H1 (cell line): ENCODE data around the gene CRYM. TPM values are rescaled to one million over a fixed set of nuclear protein-coding genes. Genes with fewer than 3 reads are reported as not detected.

ENCODE experiments used
- CTCF ChIA-PET: fragments of 300-600 bp; sonication (Branson Sonifier 250); formaldehyde crosslinking; loops from one replicate; lab custom pipeline; 2021; ENCODE audit not compliant: partially characterized antibody; lab: Charles Lee
- POLR2A ChIA-PET: fragments of 300-600 bp; sonication (Branson Sonifier 250); formaldehyde crosslinking; loops from one replicate; lab custom pipeline; 2021; ENCODE audit warnings: inconsistent platforms; ENCODE audit not compliant: partially characterized antibody; lab: Charles Lee
- DNase-seq, 2 experiments: peaks; one replicate each; pipeline versions ENCODE4 v3.0.0 to v3.0.0-alpha.2; 2010 to 2022; ENCODE audit warnings: low spot score in 2 of 2, low read depth in 1 of 2, mixed read lengths in 1 of 2
- FAIRE-seq: peaks from 2 replicates; lab custom pipeline; 2011; peaks lifted over from hg19 to GRCh38; lab: Jason Lieb, UNC
- H2AFZ ChIP-seq: 2 replicates; pipeline ENCODE4 v1.8.1; 2012; ENCODE audit warnings: low read length, inconsistent platforms
- H2AK5ac ChIP-seq: 2 replicates; pipeline ENCODE4 v1.6.1; 2013; ENCODE audit warnings: low read depth, low read length
- H2BK120ac ChIP-seq: replicated peaks from 2 replicates; pipeline ENCODE3; 2013; ENCODE audit warnings: low read depth, low read length, inconsistent platforms
- H2BK12ac ChIP-seq: 2 replicates; pipeline ENCODE4 v1.6.1; 2013; ENCODE audit warnings: low read depth, low read length
- H2BK15ac ChIP-seq: 2 replicates; pipeline ENCODE4 v1.6.1; 2013; ENCODE audit warnings: low read length
- H2BK20ac ChIP-seq: 2 replicates; pipeline ENCODE4 v1.6.1; 2013; ENCODE audit warnings: low read length
- H2BK5ac ChIP-seq: 2 replicates; pipeline ENCODE4 v1.6.1; 2013; ENCODE audit warnings: low read depth, low read length
- H3K14ac ChIP-seq: 2 replicates; pipeline ENCODE4 v1.6.1; 2013; ENCODE audit warnings: inconsistent platforms; ENCODE audit not compliant: insufficient read length
- H3K18ac ChIP-seq: 2 replicates; pipeline ENCODE4 v1.6.1; 2013; ENCODE audit warnings: low read length; ENCODE audit errors: extremely low read depth
- H3K23ac ChIP-seq: 2 replicates; pipeline ENCODE4 v1.6.1; 2013; ENCODE audit warnings: inconsistent platforms; ENCODE audit not compliant: insufficient read length
- H3K23me2 ChIP-seq: 2 replicates; pipeline ENCODE4 v1.6.1; 2013; ENCODE audit warnings: low read depth, low read length
- H3K27ac ChIP-seq: 2 replicates; pipeline ENCODE4 v1.6.1; 2011; ENCODE audit warnings: low read depth, low read length, inconsistent platforms
- H3K27me3 ChIP-seq, 4 experiments: replicated peaks in 1 of 4; 1 replicate in 1 of 4; 2 replicates in 3 of 4; pipeline versions ENCODE4 v1.6.1 to v1.8.1; 2011 to 2013; ENCODE audit warnings: low read length in 3 of 4, mild to moderate bottlenecking in 3 of 4, inconsistent platforms in 2 of 4, mixed read lengths in 2 of 4, moderate library complexity in 1 of 4; ENCODE audit not compliant: control insufficient read depth in 3 of 4, insufficient read depth in 3 of 4; ENCODE audit errors: extremely low read depth in 1 of 4
- H3K36me3 ChIP-seq, 4 experiments: 2 replicates each; pipeline versions ENCODE4 v1.6.1 to v1.8.1; 2011 to 2013; ENCODE audit warnings: mild to moderate bottlenecking in 4 of 4, low read length in 3 of 4, moderate library complexity in 2 of 4, control low read depth in 1 of 4, inconsistent platforms in 1 of 4; ENCODE audit not compliant: insufficient read depth in 4 of 4, control insufficient read depth in 2 of 4
- H3K4ac ChIP-seq: replicated peaks from 2 replicates; pipeline ENCODE3; 2013; ENCODE audit warnings: low read length, low read depth, mixed read lengths, inconsistent platforms; ENCODE audit not compliant: insufficient read length
- H3K4me1 ChIP-seq, 4 experiments: replicated peaks in 1 of 4; 1 replicate in 1 of 4; 2 replicates in 3 of 4; pipeline versions ENCODE4 v1.6.1 to v1.8.1; 2011 to 2013; ENCODE audit warnings: low read length in 3 of 4, inconsistent platforms in 2 of 4, mixed read lengths in 1 of 4; ENCODE audit not compliant: insufficient read depth in 4 of 4, control insufficient read depth in 3 of 4
- H3K4me2 ChIP-seq, 2 experiments: 2 replicates each; pipeline versions ENCODE4 v1.6.1 to v1.8.1; 2011 to 2013; ENCODE audit warnings: low read depth in 2 of 2, low read length in 2 of 2, control low read depth in 1 of 2, inconsistent platforms in 1 of 2, mild to moderate bottlenecking in 1 of 2; ENCODE audit not compliant: insufficient read depth in 1 of 2
- H3K4me3 ChIP-seq, 4 experiments: fragments of 200-600, 300-600 bp in 1 of 4; sonication (generic), shearing (Covaris generic), sonication (Bioruptor Twin) in 1 of 4; 2 replicates each; pipeline versions ENCODE4 v1.5.1 to v1.8.1; 2011 to 2016; ENCODE audit warnings: low read length in 4 of 4, low read depth in 3 of 4, control low read depth in 2 of 4, inconsistent platforms in 2 of 4, mild to moderate bottlenecking in 2 of 4, mixed read lengths in 1 of 4, moderate library complexity in 1 of 4; ENCODE audit not compliant: insufficient read depth in 2 of 4; ENCODE audit errors: extremely low read depth in 1 of 4
- H3K56ac ChIP-seq: replicated peaks from 2 replicates; pipeline ENCODE3; 2013; ENCODE audit warnings: low read depth, mild to moderate bottlenecking, mixed read lengths, low read length, inconsistent platforms; ENCODE audit not compliant: insufficient read length
- H3K79me1 ChIP-seq: 2 replicates; pipeline ENCODE4 v1.6.1; 2013; ENCODE audit warnings: low read depth, low read length, control low read depth
- H3K79me2 ChIP-seq, 2 experiments: 2 replicates each; pipeline versions ENCODE4 v1.6.1 to v1.8.1; 2012 to 2013; ENCODE audit warnings: low read length in 2 of 2, mild to moderate bottlenecking in 2 of 2, inconsistent platforms in 1 of 2; ENCODE audit not compliant: insufficient read depth in 2 of 2, control insufficient read depth in 1 of 2
- H3K9ac ChIP-seq, 4 experiments: replicated peaks in 1 of 4; 1 replicate in 1 of 4; 2 replicates in 3 of 4; pipeline versions ENCODE4 v1.6.1 to v1.8.1; 2011 to 2013; ENCODE audit warnings: low read depth in 3 of 4, low read length in 3 of 4, control low read depth in 2 of 4, mild to moderate bottlenecking in 2 of 4, moderate library complexity in 2 of 4, inconsistent platforms in 1 of 4; ENCODE audit errors: extremely low read depth in 1 of 4
- H3K9me3 ChIP-seq, 2 experiments: 2 replicates each; pipeline versions ENCODE4 v1.6.1 to v1.8.1; 2012 to 2013; ENCODE audit warnings: mild to moderate bottlenecking in 2 of 2, moderate library complexity in 2 of 2, control low read depth in 1 of 2, inconsistent platforms in 1 of 2, low read depth in 1 of 2, low read length in 1 of 2, mixed read lengths in 1 of 2; ENCODE audit not compliant: insufficient read depth in 2 of 2
- H4K20me1 ChIP-seq, 2 experiments: replicated peaks in 1 of 2; 2 replicates each; pipeline versions ENCODE3 to v1.8.1; 2011 to 2013; ENCODE audit warnings: inconsistent platforms in 2 of 2, low read length in 2 of 2, mild to moderate bottlenecking in 1 of 2; ENCODE audit not compliant: insufficient read depth in 2 of 2, control insufficient read depth in 1 of 2
- H4K5ac ChIP-seq: 2 replicates; pipeline ENCODE4 v1.6.1; 2013; ENCODE audit warnings: low read length, low read depth, mixed read lengths, inconsistent platforms; ENCODE audit not compliant: insufficient read length
- H4K8ac ChIP-seq: 2 replicates; pipeline ENCODE4 v1.8.0; 2013; ENCODE audit warnings: mild to moderate bottlenecking, moderate library complexity, low read length, inconsistent platforms; ENCODE audit not compliant: insufficient read depth; ENCODE audit errors: extremely low read depth
- H4K91ac ChIP-seq: replicated peaks from 2 replicates; pipeline ENCODE3; 2013; ENCODE audit warnings: low read length, mixed read lengths, inconsistent platforms; ENCODE audit not compliant: insufficient read length
- ASH2L ChIP-seq: fragments of 200-600, 300-600 bp; sonication (generic); IDR thresholded peaks from one replicate; pipeline ENCODE4 v1.7.1; 2017; ENCODE audit warnings: low read length
- ATF2 ChIP-seq: IDR thresholded peaks from 2 replicates; pipeline ENCODE4 v1.6.1; 2012; ENCODE audit warnings: low read length, inconsistent platforms
- GABPA ChIP-seq: IDR thresholded peaks from 2 replicates; pipeline ENCODE4 v1.6.1; 2011; ENCODE audit warnings: mild to moderate bottlenecking, low read length, moderate library complexity, borderline replicate concordance; ENCODE audit not compliant: insufficient read depth
- KDM5A ChIP-seq: fragments of 200-600 bp; IDR thresholded peaks from 2 replicates; pipeline ENCODE4 v1.7.1; 2012; ENCODE audit warnings: mild to moderate bottlenecking, low read length, inconsistent platforms, mixed read lengths
- MAFK ChIP-seq: IDR thresholded peaks from 2 replicates; pipeline ENCODE4 v1.6.1; 2012; ENCODE audit warnings: low read depth, mild to moderate bottlenecking, improper control_type of control experiment, low read length
- POLR2AphosphoS5 ChIP-seq: IDR thresholded peaks from 2 replicates; pipeline ENCODE4 v1.6.1; 2011; ENCODE audit warnings: low read depth, low read length
- RAD21 ChIP-seq, 2 experiments: IDR thresholded peaks in 1 of 2; conservative IDR thresholded peaks in 1 of 2; 2 replicates each; pipeline ENCODE4 v1.6.1; 2011; ENCODE audit warnings: low read depth in 2 of 2, low read length in 2 of 2, improper control_type of control experiment in 1 of 2, inconsistent platforms in 1 of 2, mild to moderate bottlenecking in 1 of 2, moderate library complexity in 1 of 2
- YY1 ChIP-seq: IDR thresholded peaks from 2 replicates; pipeline ENCODE4 v1.6.1; 2011; ENCODE audit warnings: low read depth, mild to moderate bottlenecking, low read length
- WGBS, 2 experiments: shearing (Covaris generic) in 1 of 2; methylation state at CpG; one replicate each; pipeline versions ENCODE4 v1.1.6 to v1.1.7; 2013 to 2015; ENCODE audit warnings: low lambda C conversion rate in 2 of 2, mixed read lengths in 2 of 2, inconsistent platforms in 1 of 2, low coverage in 1 of 2, missing lambda C conversion rate in 1 of 2; ENCODE audit not compliant: insufficient replicate concordance in 2 of 2, insufficient coverage in 1 of 2, insufficient read length in 1 of 2; ENCODE audit errors: extremely low coverage in 1 of 2, missing lambda C conversion rate in 1 of 2; 5-methylcytosine and 5-hydroxymethylcytosine counted together
- polyA plus RNA-seq, 7 experiments: library from polyadenylated mRNA; depleted of rRNA in 3 of 7; stranded (reverse) in 5 of 7; unstranded in 2 of 7; fragments of >200 nt in 5 of 7; fragments of 200-250 nt in 2 of 7; gene quantifications; 1 replicate in 5 of 7; 2 replicates in 1 of 7; 4 replicates in 1 of 7; pipeline versions ENCODE4 v1.2.1 to v1.2.3, GENCODE V29; 2011 to 2013; ENCODE audit warnings: missing spikeins in 2 of 7, mixed read lengths in 2 of 7
- total RNA-seq: library from RNA; stranded (reverse); fragmentation: NEBNext Ultra II Directional; extraction: Animal tissue kit (Norgen Biotek cat#: 25700); gene quantifications from 2 replicates; pipeline ENCODE4 v1.2.1, GENCODE V29; 2021

The CRYM gene
- total and polyA plus RNA-seq, 2 of the 8 experiments (the other 6 are each of a cell fraction or from before 2014, with no cell fraction given): 12.9 to 40.4 TPM

- no peak overlapping the region for H3K4ac ChIP-seq
- no peak overlapping the region for H3K14ac ChIP-seq
- no peak for TF ChIP-seq ATF2
- TF ChIP-seq KDM5A: no peak
- no peak for TF ChIP-seq YY1
- TF ChIP-seq GABPA: no peak
- no peak for TF ChIP-seq ASH2L
- no peak for TF ChIP-seq MAFK
- TF ChIP-seq RAD21 (IDR thresholded peaks at IDR 0.05 in 1 of 2, conservative IDR thresholded peaks at IDR 0.05 in 1 of 2; ENCODE audit: low read depth in 2 of 2, low read length in 2 of 2): no peak
- TF ChIP-seq POLR2AphosphoS5: no peak
- H3K4me1 ChIP-seq: peaks cover under 1 to 7% (median 2%) of the 10 kb centered on the region in 4 experiments; a peak in 5 of 7 replicates
- no peak overlapping the region for H3K23ac ChIP-seq
- H3K9me3 ChIP-seq: no peaks in the 10 kb centered on the region
- no peak overlapping the region for H2BK5ac ChIP-seq
- no peak overlapping the region for H4K5ac ChIP-seq
- H2BK15ac ChIP-seq: no peak overlapping the region
- H4K91ac ChIP-seq: no peak overlapping the region
- H2BK20ac ChIP-seq: no peak overlapping the region
- no peaks in the 10 kb centered on the region for H3K23me2 ChIP-seq
- no peak overlapping the region for H2BK120ac ChIP-seq
- no peak overlapping the region for H2AK5ac ChIP-seq
- FAIRE-seq (no peak), DNase-seq (no peak)
- H3K36me3 ChIP-seq: no peaks in the 10 kb centered on the region
- no peak overlapping the region for H3K9ac ChIP-seq
- peaks cover 0 to 2% (median 0%) of the 10 kb centered on the region in 4 experiments; a peak in 1 of 7 replicates for H3K27me3 ChIP-seq
- no peaks in the 10 kb centered on the region for H3K79me2 ChIP-seq
- H3K4me3 ChIP-seq: no peak overlapping the region
- ChIA-PET POLR2A (no interaction called here), CTCF (interaction anchor here (0.6 to 1.0 kb wide), 4 partner anchors 27 to 172 kb away, joined by 3 to 4 read pairs (median 3); no protein-coding TSS in a partner anchor)
- no peak overlapping the region for H2BK12ac ChIP-seq
- no peak overlapping the region for H2AFZ ChIP-seq
- no peak overlapping the region for H3K27ac ChIP-seq
- H3K4me2 ChIP-seq: no peak overlapping the region
- 97% methylated on average over 2 of the region's 2 CpGs; no CpG with 5 or more reads in 1 of the 2 experiments for WGBS, 2 experiments
- H3K79me1 ChIP-seq: no peaks in the 10 kb centered on the region
- no peak overlapping the region for H3K18ac ChIP-seq
- H3K56ac ChIP-seq: no peak overlapping the region
- H4K8ac ChIP-seq: no peak overlapping the region
- peaks cover 0 to under 1% of the 10 kb centered on the region in 2 experiments for H4K20me1 ChIP-seq
Observed at GRCh38 chr16:21272253-21272652, 5.8 kb downstream of the CRYM start.
